OCI-LY7 (cell line): Measurements from ENCODE around the gene PPM1F.

Experiments used
- EZH2phosphoT487 ChIP-seq: fragments of 200-600 bp; sonication (generic); IDR thresholded peaks from 2 replicates; pipeline ENCODE4 v1.6.1; 2018; ENCODE audit warnings: low read depth, borderline replicate concordance, mild to moderate bottlenecking, mixed run types, antibody characterized with exemption, low read length, moderate library complexity, mixed read lengths
- TF ChIP-seq, protein P1 (sequence below): fragments of 200-600 bp; sonication (generic); conservative IDR thresholded peaks from 2 replicates; pipeline ENCODE4 v1.5.1; 2014; ENCODE audit warnings: mild to moderate bottlenecking, antibody characterized with exemption, low read length, moderate library complexity, mixed read lengths

DNA sequence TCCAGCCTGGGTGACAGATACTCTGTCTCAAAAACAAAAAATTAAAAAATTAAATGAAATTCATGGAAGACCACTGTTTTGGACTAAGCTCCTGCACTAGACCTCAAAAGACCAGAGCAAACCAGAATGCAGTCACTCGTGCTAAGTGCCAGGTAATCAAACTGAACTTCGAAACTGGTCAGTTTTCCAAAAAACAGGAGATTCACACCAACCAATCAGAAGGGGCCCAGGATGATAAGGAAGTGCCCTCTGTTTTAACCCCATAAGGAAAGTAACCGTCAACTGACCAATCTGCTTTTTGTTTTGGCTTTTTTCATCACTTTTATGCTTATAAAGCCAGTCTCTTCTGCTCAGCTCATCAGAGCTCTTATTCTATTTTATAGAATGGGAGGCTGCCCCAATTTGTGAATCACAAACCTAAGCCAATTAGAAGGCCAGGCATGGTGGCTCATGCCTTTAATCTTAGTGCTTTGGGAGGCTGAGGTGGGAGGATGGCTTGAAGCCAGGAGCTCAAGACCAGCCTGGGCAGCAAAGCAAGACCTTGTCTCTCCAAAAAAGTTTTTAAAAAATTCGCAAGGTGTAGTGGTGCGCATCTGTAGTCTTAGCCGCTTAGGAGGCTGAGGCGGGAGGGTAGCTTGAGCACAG, 40.1 kb upstream of the PPM1F start:
- TF ChIP-seq, protein P1, sequence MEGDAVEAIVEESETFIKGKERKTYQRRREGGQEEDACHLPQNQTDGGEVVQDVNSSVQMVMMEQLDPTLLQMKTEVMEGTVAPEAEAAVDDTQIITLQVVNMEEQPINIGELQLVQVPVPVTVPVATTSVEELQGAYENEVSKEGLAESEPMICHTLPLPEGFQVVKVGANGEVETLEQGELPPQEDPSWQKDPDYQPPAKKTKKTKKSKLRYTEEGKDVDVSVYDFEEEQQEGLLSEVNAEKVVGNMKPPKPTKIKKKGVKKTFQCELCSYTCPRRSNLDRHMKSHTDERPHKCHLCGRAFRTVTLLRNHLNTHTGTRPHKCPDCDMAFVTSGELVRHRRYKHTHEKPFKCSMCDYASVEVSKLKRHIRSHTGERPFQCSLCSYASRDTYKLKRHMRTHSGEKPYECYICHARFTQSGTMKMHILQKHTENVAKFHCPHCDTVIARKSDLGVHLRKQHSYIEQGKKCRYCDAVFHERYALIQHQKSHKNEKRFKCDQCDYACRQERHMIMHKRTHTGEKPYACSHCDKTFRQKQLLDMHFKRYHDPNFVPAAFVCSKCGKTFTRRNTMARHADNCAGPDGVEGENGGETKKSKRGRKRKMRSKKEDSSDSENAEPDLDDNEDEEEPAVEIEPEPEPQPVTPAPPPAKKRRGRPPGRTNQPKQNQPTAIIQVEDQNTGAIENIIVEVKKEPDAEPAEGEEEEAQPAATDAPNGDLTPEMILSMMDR: no peak
- TF ChIP-seq EZH2phosphoT487: no peak
